GM12878 (cell line): ENCODE data around the gene THRB. TPM values are rescaled to one million over a fixed set of nuclear protein-coding genes. Genes with fewer than 3 reads are reported as not detected.

ENCODE experiments used
- ATAC-seq: fragments of 200-7000 bp; cut with Tn5 transposase; 3 replicates; pipeline ENCODE4 v1.9.1; 2020; ENCODE audit warnings: mild to moderate bottlenecking, moderate library complexity
- BruUV-seq: library from RNA; stranded (reverse); fragments of 400-500 nt; replicated peaks from 2 replicates; lab custom pipeline; 2021; lab: Mats Ljungman, UMichigan
- CTCF ChIA-PET: fragments of 300-600 bp; sonication (Branson Sonifier 250); formaldehyde crosslinking; extraction: SDS; loops from one replicate; lab custom pipeline; 2021; ENCODE audit warnings: inconsistent platforms; lab: Yijun Ruan, JAX
- POLR2A ChIA-PET: fragments of 350-600 bp; formaldehyde crosslinking; extraction: SDS; loops from one replicate; lab custom pipeline; 2021; ENCODE audit warnings: inconsistent platforms; lab: Charles Lee
- RAD21 ChIA-PET: fragments of 300-600 bp; sonication (Branson Sonifier 250); formaldehyde crosslinking; loops from one replicate; lab custom pipeline; 2023; ENCODE audit warnings: antibody characterized with exemption; ENCODE audit not compliant: unreplicated experiment; lab: Charles Lee
- SMC1A ChIA-PET: fragments of 300-600 bp; sonication (Branson Sonifier 250); formaldehyde crosslinking; loops from one replicate; lab custom pipeline; 2023; ENCODE audit not compliant: unreplicated experiment, uncharacterized antibody; lab: Charles Lee
- DNase-seq: peaks from one replicate; pipeline ENCODE4 v3.0.0-alpha.2; 2011; ENCODE audit warnings: low read depth, low spot score
- FAIRE-seq: peaks from 3 replicates; lab custom pipeline; 2011; peaks lifted over from hg19 to GRCh38; lab: Jason Lieb, UNC
- H2AFZ ChIP-seq: 2 replicates; pipeline ENCODE4 v1.6.0; 2011; ENCODE audit warnings: low read depth, low read length, control low read depth; ENCODE audit not compliant: control insufficient read depth
- H3K27ac ChIP-seq: 2 replicates; pipeline ENCODE4 v1.5.1; 2011; ENCODE audit warnings: control low read depth; ENCODE audit not compliant: control insufficient read depth, insufficient read depth
- H3K27me3 ChIP-seq, 2 experiments: replicated peaks in 1 of 2; 2 replicates each; pipeline versions ENCODE4 v1.6.0 to v1.6.1; 2011; ENCODE audit warnings: low read length in 1 of 2; ENCODE audit not compliant: control insufficient read depth in 2 of 2, insufficient read depth in 2 of 2
- H3K36me3 ChIP-seq, 2 experiments: 2 replicates each; pipeline ENCODE4 v1.5.1; 2011; ENCODE audit warnings: low read length in 1 of 2; ENCODE audit not compliant: control insufficient read depth in 2 of 2, insufficient read depth in 2 of 2
- H3K4me1 ChIP-seq: 2 replicates; pipeline ENCODE4 v1.6.1; 2011; ENCODE audit warnings: mild to moderate bottlenecking, low read length, moderate library complexity, mixed read lengths; ENCODE audit not compliant: control insufficient read depth, insufficient read depth
- H3K4me2 ChIP-seq: 2 replicates; pipeline ENCODE4 v1.6.0; 2011; ENCODE audit warnings: control low read depth; ENCODE audit not compliant: control insufficient read depth, insufficient read depth
- H3K4me3 ChIP-seq: fragments of 200-600 bp; sonication (generic); 2 replicates; pipeline ENCODE4 v1.5.1; 2016
- H3K79me2 ChIP-seq: 2 replicates; pipeline ENCODE4 v1.6.0; 2011; ENCODE audit warnings: low read length; ENCODE audit not compliant: control insufficient read depth, insufficient read depth
- H3K9ac ChIP-seq: 2 replicates; pipeline ENCODE4 v1.8.0; 2011; ENCODE audit warnings: low read length, control low read depth, mixed read lengths; ENCODE audit not compliant: control insufficient read depth, insufficient read depth
- H3K9me3 ChIP-seq: replicated peaks from 3 replicates; pipeline ENCODE4 v1.5.1; 2011; ENCODE audit warnings: mild to moderate bottlenecking, low read length; ENCODE audit not compliant: control insufficient read depth, insufficient read depth
- H4K20me1 ChIP-seq: 2 replicates; pipeline ENCODE4 v1.6.0; 2011; ENCODE audit not compliant: control insufficient read depth, insufficient read depth
- CEBPB ChIP-seq, 2 experiments: fragments of 150-350 bp in 1 of 2; IDR thresholded peaks; 2 replicates each; pipeline ENCODE4 v1.6.1; 2012 to 2014; ENCODE audit warnings: low read depth in 2 of 2, low read length in 2 of 2, borderline replicate concordance in 1 of 2, inconsistent platforms in 1 of 2
- HCFC1 ChIP-seq: fragments of 150-350 bp; IDR thresholded peaks from 2 replicates; pipeline ENCODE4 v1.6.1; 2014; ENCODE audit warnings: low read length
- HDGF ChIP-seq: fragments of 450-650 bp; IDR thresholded peaks from 2 replicates; pipeline ENCODE4 v1.6.1; 2016; ENCODE audit warnings: antibody characterized with exemption
- IKZF1 ChIP-seq: fragments of 450-650 bp; conservative IDR thresholded peaks from 2 replicates; pipeline ENCODE4 v1.6.1; 2017; ENCODE audit warnings: antibody characterized with exemption, mild to moderate bottlenecking
- NBN ChIP-seq: fragments of 450-650 bp; IDR thresholded peaks from 2 replicates; pipeline ENCODE4 v1.6.1; 2016
- NFXL1 ChIP-seq: fragments of 450-650 bp; IDR thresholded peaks from 2 replicates; pipeline ENCODE4 v1.6.1; 2017; ENCODE audit warnings: antibody characterized with exemption, mild to moderate bottlenecking, borderline replicate concordance
- NRF1 ChIP-seq: conservative IDR thresholded peaks from 2 replicates; pipeline ENCODE4 v1.6.1; 2011; ENCODE audit warnings: mild to moderate bottlenecking, low read depth, low read length, improper control_type of control experiment
- SMARCA5 ChIP-seq: fragments of 450-650 bp; IDR thresholded peaks from 2 replicates; pipeline ENCODE4 v1.6.1; 2017; ENCODE audit warnings: mild to moderate bottlenecking
- TBL1XR1 ChIP-seq: IDR thresholded peaks from 2 replicates; pipeline ENCODE4 v1.6.1; 2012; ENCODE audit warnings: low read depth, low read length, improper control_type of control experiment
- WRNIP1 ChIP-seq: IDR thresholded peaks from 2 replicates; pipeline ENCODE4 v1.6.1; 2011; ENCODE audit warnings: low read depth, low read length, improper control_type of control experiment, borderline replicate concordance
- WGBS: methylation state at CpG from one replicate; pipeline ENCODE4 v1.1.6; 2016; ENCODE audit warnings: low lambda C conversion rate; ENCODE audit not compliant: insufficient replicate concordance, insufficient coverage; ENCODE audit errors: missing lambda C conversion rate; 5-methylcytosine and 5-hydroxymethylcytosine counted together
- in situ Hi-C: fragments of 300-500 bp; cut with MboI; formaldehyde crosslinking; loops from 9 replicates; pipeline ENCODE4 v1.14.3; 2018; ENCODE audit warnings: mixed read lengths
- intact Hi-C: fragments of 100-400 bp; cut with micrococcal nuclease; formaldehyde crosslinking; loops from one replicate; pipeline ENCODE4 v1.14.2; 2022; ENCODE audit not compliant: unreplicated experiment
- polyA plus RNA-seq, 11 experiments: library from polyadenylated mRNA; depleted of rRNA in 4 of 11; unstranded in 6 of 11; stranded (reverse) in 5 of 11; fragments of >200 nt; fragmentation: Nextera tagmentation in 4 of 11; fragmentation: Illumina TruSeq in 1 of 11; extraction: Ambion mirVana in 4 of 11; extraction: Trizol in 1 of 11; gene quantifications; 1 replicate in 1 of 11; 2 replicates in 10 of 11; pipeline versions ENCODE4 v1.2.1 to v1.2.3, GENCODE V29; 2011 to 2016; ENCODE audit warnings: inconsistent platforms in 2 of 11, missing spikeins in 2 of 11, low read depth in 1 of 11
- total RNA-seq, 4 experiments: library from RNA; depleted of rRNA in 3 of 4; stranded (reverse); fragments of >200 nt in 3 of 4; fragmentation: Illumina TruSeq in 1 of 4; extraction: Trizol in 1 of 4; gene quantifications; 2 replicates each; pipeline versions ENCODE4 v1.2.1 to v1.2.3, GENCODE V29; 2013 to 2021
- TF ChIP-seq, protein P1 (sequence below): IDR thresholded peaks from 2 replicates; pipeline ENCODE4 v1.6.1; 2011; ENCODE audit warnings: borderline replicate concordance, low read depth, mild to moderate bottlenecking, moderate library complexity, mixed read lengths, low read length; ENCODE audit not compliant: insufficient read depth; ENCODE audit errors: extremely low read length
- TF ChIP-seq, protein P2 (sequence below): IDR thresholded peaks from 2 replicates; pipeline ENCODE4 v1.6.1; 2011; ENCODE audit warnings: borderline replicate concordance, low read depth, mild to moderate bottlenecking, moderate library complexity, low read length; ENCODE audit not compliant: insufficient read depth, poor library complexity, severe bottlenecking
- TF ChIP-seq, protein P3 (sequence below): IDR thresholded peaks from 2 replicates; pipeline ENCODE4 v1.6.1; 2011; ENCODE audit warnings: low read depth, low read length, improper control_type of control experiment, borderline replicate concordance
- TF ChIP-seq, protein P4 (sequence below): fragments of 450-650 bp; conservative IDR thresholded peaks from 2 replicates; pipeline ENCODE4 v1.6.1; 2017; ENCODE audit warnings: mild to moderate bottlenecking, moderate library complexity
- TF ChIP-seq, protein P5 (sequence below): fragments of 450-650 bp; IDR thresholded peaks from 2 replicates; pipeline ENCODE4 v1.6.1; 2017; ENCODE audit warnings: mild to moderate bottlenecking

The THRB gene
- total and polyA plus RNA-seq, 10 of the 15 experiments (the other 5 are each of a cell fraction or from before 2014, with no cell fraction given), result 0.05 TPM; not detected in 9

DNA sequence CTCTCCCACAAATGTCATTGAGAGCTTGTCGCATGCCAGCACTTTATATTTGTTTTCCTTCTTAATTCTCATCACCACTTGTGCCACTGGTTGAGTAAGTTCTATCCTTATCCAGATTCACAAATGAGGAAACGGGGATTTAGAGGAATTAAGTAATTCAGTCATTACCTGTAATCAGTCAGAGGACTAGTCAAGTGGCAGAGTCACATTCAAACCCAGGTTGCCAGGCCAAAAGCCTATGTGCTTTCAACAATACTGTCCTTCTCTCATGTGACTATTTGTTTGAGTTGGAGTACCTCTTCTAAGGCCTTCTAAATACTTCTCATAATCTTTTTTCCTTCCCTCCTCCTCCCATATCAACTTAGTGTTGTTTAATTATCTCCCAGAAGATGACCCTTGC is 76.9 kb downstream of the THRB start:
- in situ Hi-C loops (no loop called here), intact Hi-C loops (no loop called here)
- no peaks in the 10 kb centered on the region for H3K4me1 ChIP-seq
- ChIA-PET SMC1A (no interaction called here), POLR2A (no interaction called here), CTCF (no interaction called here), RAD21 (no interaction called here)
- no peaks in the 10 kb centered on the region for H4K20me1 ChIP-seq
- ATAC-seq (no peak), FAIRE-seq (no peak), DNase-seq (no peak)
- no TSS peak for BruUV-seq
- no peak overlapping the region for H3K4me3 ChIP-seq
- no peaks in the 10 kb centered on the region for H3K36me3 ChIP-seq
- H3K79me2 ChIP-seq, result no peaks in the 10 kb centered on the region
- no peak overlapping the region for H2AFZ ChIP-seq
- H3K27me3 ChIP-seq, result no peaks in the 10 kb centered on the region
- H3K4me2 ChIP-seq, result no peak overlapping the region
- H3K9ac ChIP-seq, result no peak overlapping the region
- TF ChIP-seq, protein P1, sequence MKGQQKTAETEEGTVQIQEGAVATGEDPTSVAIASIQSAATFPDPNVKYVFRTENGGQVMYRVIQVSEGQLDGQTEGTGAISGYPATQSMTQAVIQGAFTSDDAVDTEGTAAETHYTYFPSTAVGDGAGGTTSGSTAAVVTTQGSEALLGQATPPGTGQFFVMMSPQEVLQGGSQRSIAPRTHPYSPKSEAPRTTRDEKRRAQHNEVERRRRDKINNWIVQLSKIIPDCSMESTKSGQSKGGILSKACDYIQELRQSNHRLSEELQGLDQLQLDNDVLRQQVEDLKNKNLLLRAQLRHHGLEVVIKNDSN, result no peak
- TF ChIP-seq, protein P2, sequence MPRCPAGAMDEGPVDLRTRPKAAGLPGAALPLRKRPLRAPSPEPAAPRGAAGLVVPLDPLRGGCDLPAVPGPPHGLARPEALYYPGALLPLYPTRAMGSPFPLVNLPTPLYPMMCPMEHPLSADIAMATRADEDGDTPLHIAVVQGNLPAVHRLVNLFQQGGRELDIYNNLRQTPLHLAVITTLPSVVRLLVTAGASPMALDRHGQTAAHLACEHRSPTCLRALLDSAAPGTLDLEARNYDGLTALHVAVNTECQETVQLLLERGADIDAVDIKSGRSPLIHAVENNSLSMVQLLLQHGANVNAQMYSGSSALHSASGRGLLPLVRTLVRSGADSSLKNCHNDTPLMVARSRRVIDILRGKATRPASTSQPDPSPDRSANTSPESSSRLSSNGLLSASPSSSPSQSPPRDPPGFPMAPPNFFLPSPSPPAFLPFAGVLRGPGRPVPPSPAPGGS, result no peak
- TF ChIP-seq CEBPB (IDR thresholded peaks at IDR 0.05; ENCODE audit: borderline replicate concordance in 1 of 2, low read depth in 2 of 2, low read length in 2 of 2) (no peak), NBN (no peak), IKZF1 (no peak), HDGF (no peak), SMARCA5 (no peak), HCFC1 (no peak), NRF1 (no peak), WRNIP1 (no peak), TBL1XR1 (no peak), NFXL1 (no peak)
- TF ChIP-seq, protein P3, sequence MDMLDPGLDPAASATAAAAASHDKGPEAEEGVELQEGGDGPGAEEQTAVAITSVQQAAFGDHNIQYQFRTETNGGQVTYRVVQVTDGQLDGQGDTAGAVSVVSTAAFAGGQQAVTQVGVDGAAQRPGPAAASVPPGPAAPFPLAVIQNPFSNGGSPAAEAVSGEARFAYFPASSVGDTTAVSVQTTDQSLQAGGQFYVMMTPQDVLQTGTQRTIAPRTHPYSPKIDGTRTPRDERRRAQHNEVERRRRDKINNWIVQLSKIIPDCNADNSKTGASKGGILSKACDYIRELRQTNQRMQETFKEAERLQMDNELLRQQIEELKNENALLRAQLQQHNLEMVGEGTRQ, result no peak
- TF ChIP-seq, protein P4, sequence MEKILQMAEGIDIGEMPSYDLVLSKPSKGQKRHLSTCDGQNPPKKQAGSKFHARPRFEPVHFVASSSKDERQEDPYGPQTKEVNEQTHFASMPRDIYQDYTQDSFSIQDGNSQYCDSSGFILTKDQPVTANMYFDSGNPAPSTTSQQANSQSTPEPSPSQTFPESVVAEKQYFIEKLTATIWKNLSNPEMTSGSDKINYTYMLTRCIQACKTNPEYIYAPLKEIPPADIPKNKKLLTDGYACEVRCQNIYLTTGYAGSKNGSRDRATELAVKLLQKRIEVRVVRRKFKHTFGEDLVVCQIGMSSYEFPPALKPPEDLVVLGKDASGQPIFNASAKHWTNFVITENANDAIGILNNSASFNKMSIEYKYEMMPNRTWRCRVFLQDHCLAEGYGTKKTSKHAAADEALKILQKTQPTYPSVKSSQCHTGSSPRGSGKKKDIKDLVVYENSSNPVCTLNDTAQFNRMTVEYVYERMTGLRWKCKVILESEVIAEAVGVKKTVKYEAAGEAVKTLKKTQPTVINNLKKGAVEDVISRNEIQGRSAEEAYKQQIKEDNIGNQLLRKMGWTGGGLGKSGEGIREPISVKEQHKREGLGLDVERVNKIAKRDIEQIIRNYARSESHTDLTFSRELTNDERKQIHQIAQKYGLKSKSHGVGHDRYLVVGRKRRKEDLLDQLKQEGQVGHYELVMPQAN, result no peak
- TF ChIP-seq, protein P5, sequence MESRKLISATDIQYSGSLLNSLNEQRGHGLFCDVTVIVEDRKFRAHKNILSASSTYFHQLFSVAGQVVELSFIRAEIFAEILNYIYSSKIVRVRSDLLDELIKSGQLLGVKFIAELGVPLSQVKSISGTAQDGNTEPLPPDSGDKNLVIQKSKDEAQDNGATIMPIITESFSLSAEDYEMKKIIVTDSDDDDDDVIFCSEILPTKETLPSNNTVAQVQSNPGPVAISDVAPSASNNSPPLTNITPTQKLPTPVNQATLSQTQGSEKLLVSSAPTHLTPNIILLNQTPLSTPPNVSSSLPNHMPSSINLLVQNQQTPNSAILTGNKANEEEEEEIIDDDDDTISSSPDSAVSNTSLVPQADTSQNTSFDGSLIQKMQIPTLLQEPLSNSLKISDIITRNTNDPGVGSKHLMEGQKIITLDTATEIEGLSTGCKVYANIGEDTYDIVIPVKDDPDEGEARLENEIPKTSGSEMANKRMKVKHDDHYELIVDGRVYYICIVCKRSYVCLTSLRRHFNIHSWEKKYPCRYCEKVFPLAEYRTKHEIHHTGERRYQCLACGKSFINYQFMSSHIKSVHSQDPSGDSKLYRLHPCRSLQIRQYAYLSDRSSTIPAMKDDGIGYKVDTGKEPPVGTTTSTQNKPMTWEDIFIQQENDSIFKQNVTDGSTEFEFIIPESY, result no peak
- no peak overlapping the region for H3K27ac ChIP-seq
- WGBS, result 48% methylated on average over 2 of the region's 2 CpGs
- no peaks in the 10 kb centered on the region for H3K9me3 ChIP-seq
